AG09319 (cell line): ENCODE measurements around the gene ZC3H4.

ENCODE experiments used
- DNase-seq: peaks from one replicate; pipeline ENCODE4 v3.0.0-alpha.2; 2010; ENCODE audit warnings: low read depth; ENCODE audit errors: extremely low read depth
- CTCF ChIP-seq: IDR thresholded peaks from 2 replicates; pipeline ENCODE4 v1.5.1; 2011; ENCODE audit warnings: low read depth, mild to moderate bottlenecking, inconsistent platforms, low read length, moderate library complexity

The ZC3H4 gene

GRCh38 chr19:47022541-47023447 lies 90.8 kb downstream of the ZC3H4 start:
- DNase-seq: no peak

GRCh38 chr19:47022140-47022536 lies 91.4 kb downstream of the ZC3H4 start:
- no peak for DNase-seq

More at GRCh38 chr19:47022541-47023447, 90.8 kb downstream of the ZC3H4 start:
- no peak for TF ChIP-seq CTCF

GRCh38 chr19:47021536-47022139 lies 91.9 kb downstream of the ZC3H4 start:
- TF ChIP-seq CTCF: no peak
- DNase-seq: no peak

More at GRCh38 chr19:47022140-47022536, 91.4 kb downstream of the ZC3H4 start:
- no peak for TF ChIP-seq CTCF

- no peak for TF ChIP-seq CTCF
- DNase-seq: no peak
Observed at GRCh38 chr19:47020992-47021496, 92.5 kb downstream of the ZC3H4 start.

GRCh38 chr19:47020132-47020805 lies 93.3 kb downstream of the ZC3H4 start:
- TF ChIP-seq CTCF: no peak
- no peak for DNase-seq

- no peak for DNase-seq
- TF ChIP-seq CTCF: no peak
Observed at GRCh38 chr19:47019431-47020041, 94.0 kb downstream of the ZC3H4 start, which contains the start of gene NPAS1. TSS of gene NPAS1 (plus strand) at chr19:47019837. CDS start at chr19:47021048, 1,211 bp downstream.
